Kidney capillary endothelial cell (primary cell): ENCODE data around the gene HNRNPA1L2.
"Not testable (repeated sequence)": the region's sequence is repeated elsewhere in the genome, so short reads cannot be mapped to it uniquely, and the experiment has no call there.

Experiments
- DNase-seq: peaks from one replicate; pipeline ENCODE4 v3.0.0-alpha.2; 2018; ENCODE audit warnings: low spot score

The HNRNPA1L2 gene

GRCh38 chr13:52646967-52647366 is 4.7 kb downstream of the HNRNPA1L2 start:
- no peak for DNase-seq

- no peak for DNase-seq
Observed at GRCh38 chr13:52650731-52651130, 8.5 kb downstream of the HNRNPA1L2 start.

GRCh38 chr13:52651897-52652195 is 9.6 kb downstream of the HNRNPA1L2 start:
- DNase-seq = no peak

- peak; percentile 96 for DNase-seq
Observed at GRCh38 chr13:52652196-52652979, 10.2 kb downstream of the HNRNPA1L2 start, which contains the start of gene SUGT1. TSS of gene SUGT1 (plus strand) at chr13:52652836. CDS start at chr13:52652921, 85 bp downstream.

- no peak for DNase-seq
Observed at GRCh38 chr13:52652980-52653303, 10.7 kb downstream of the HNRNPA1L2 start.

GRCh38 chr13:52659340-52659739 is 17.1 kb downstream of the HNRNPA1L2 start:
- DNase-seq = no peak

- DNase-seq = no peak
Observed at GRCh38 chr13:52664272-52664671, 22.0 kb downstream of the HNRNPA1L2 start.

- peak; percentile 40 for DNase-seq
Observed at GRCh38 chr13:52665325-52665724, 23.1 kb downstream of the HNRNPA1L2 start.

GRCh38 chr13:52669677-52670076 is 27.4 kb downstream of the HNRNPA1L2 start:
- DNase-seq = no peak

GRCh38 chr13:52670726-52671125 is 28.5 kb downstream of the HNRNPA1L2 start:
- DNase-seq = no peak

- no peak for DNase-seq
Observed at GRCh38 chr13:52673465-52673864, 31.2 kb downstream of the HNRNPA1L2 start.

GRCh38 chr13:52677823-52678222 is 35.6 kb downstream of the HNRNPA1L2 start:
- DNase-seq = no peak

- not testable (repeated sequence) for DNase-seq
Observed at GRCh38 chr13:52685806-52686205, 43.6 kb downstream of the HNRNPA1L2 start.

- no peak for DNase-seq
Observed at GRCh38 chr13:52686376-52686775, 44.1 kb downstream of the HNRNPA1L2 start.
